ENCODE results near the gene AKAP9.
A peak's percentile ranks its signal among the peaks of the same experiment; 100 is the strongest.
"Not testable (repeated sequence)": the region's sequence is repeated elsewhere in the genome, so short reads cannot be mapped to it uniquely, and the experiment has no call there.

AKAP9 gene

DNA sequence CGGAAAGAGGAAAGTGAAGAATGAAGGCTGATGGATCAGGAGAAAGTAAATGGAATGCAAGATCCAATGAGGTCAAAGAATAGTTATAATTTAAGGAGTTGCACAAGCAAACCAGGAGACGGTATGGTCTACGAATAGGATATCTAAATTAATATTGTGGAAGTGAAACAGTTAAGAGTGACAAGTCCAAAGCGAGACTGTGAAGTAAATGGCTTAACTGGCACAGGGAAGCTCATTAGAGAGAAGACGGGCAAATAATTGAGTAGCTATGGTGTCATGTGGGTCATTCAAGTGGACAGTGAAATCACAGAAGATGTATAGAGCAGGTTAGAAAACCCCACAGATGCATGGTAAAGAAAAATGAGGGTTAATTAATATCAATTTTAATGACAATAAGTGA, 190.4 kb downstream of the AKAP9 start:
- Mint-ChIP-seq H3K4me3 (no peak overlapping the region), H3K36me3 (ENCODE audit: low read depth) (peaks cover 64% of the 10 kb centered on the region), H3K4me1 (ENCODE audit: low read depth) (peaks cover 34% of the 10 kb centered on the region), H3K9me3 (no peaks in the 10 kb centered on the region), H3K27ac (no peak overlapping the region), H3K27me3 (peaks cover 4% of the 10 kb centered on the region)
- intact Hi-C loops (cut with micrococcal nuclease) = no loop called here

DNA sequence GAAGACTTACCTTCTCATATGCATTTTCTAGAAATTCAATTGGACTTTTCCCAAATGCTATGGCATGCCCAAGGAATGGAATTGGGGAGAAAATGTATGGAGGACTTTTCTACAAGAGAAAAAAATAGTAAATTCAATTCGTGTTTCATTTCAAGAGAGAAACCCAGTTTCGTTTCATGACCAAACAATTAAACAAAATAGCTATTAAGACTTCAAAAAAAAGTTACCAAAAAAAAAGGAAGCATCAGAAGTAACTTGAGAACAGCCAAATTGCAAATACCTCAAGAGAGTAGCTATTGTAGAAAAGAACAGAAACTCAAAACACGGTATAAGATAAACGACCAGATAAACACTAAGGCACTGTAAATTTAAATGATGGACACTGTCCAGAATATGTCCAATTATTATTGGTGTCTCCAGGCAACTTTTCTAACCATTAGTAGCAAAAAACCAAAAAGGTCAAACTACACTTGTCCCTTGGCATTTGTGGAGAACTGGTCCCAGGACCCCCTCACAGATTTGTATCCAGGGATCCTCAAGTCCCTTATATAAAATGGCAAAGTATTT, 191.2 kb downstream of the AKAP9 start:
- Mint-ChIP-seq H3K4me3 (peak overlapping the region; percentile 23), H3K36me3 (ENCODE audit: low read depth) (peaks cover 57% of the 10 kb centered on the region)
- intact Hi-C loops (cut with micrococcal nuclease) = no loop called here

DNA sequence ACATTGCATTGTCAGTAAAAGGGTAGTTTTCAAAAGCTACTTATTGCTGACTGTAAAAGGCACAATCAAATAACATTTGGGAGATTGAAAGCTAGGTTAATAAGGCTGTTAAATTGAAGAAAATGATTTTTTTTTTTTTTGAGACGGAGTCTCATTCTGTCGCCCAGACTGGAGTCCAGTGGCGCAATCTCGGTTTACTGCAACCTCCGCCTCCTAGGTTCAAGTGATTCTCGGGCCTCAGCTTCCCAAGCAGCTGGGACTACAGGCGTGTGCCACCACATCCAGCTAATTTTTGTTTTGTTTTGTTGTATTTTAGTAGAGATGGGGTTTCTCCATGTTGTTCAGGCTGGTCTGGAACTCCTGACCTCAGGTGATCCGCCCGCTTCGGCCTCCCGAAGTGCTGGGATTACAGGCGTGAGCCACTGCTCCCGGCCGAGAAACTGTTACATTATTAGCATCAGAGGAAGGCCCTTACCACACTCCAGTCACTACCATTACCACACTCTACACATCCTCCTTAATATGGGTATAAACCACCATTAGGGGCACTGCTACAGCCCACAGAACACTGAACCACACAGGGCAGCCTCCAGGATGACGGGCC, 192.6 kb downstream of the AKAP9 start:
- intact Hi-C loops (cut with micrococcal nuclease) = no loop called here
- peaks cover 4% of the 10 kb centered on the region for H3K27me3 Mint-ChIP-seq
- H3K36me3 Mint-ChIP-seq (ENCODE audit: low read depth) = peaks cover 45% of the 10 kb centered on the region
- no peaks in the 10 kb centered on the region for H3K9me3 Mint-ChIP-seq
- peak overlapping the region; percentile 99 for H3K27ac Mint-ChIP-seq
- peaks cover 35% of the 10 kb centered on the region for H3K4me1 Mint-ChIP-seq (ENCODE audit: low read depth)
- peak overlapping the region; percentile 98 for H3K4me3 Mint-ChIP-seq

More for the DNA sequence above, 191.2 kb downstream of the AKAP9 start:
- Mint-ChIP-seq H3K9me3 (no peaks in the 10 kb centered on the region), H3K27ac (no peak overlapping the region), H3K27me3 (peaks cover 4% of the 10 kb centered on the region), H3K4me1 (ENCODE audit: low read depth) (peaks cover 35% of the 10 kb centered on the region)

DNA sequence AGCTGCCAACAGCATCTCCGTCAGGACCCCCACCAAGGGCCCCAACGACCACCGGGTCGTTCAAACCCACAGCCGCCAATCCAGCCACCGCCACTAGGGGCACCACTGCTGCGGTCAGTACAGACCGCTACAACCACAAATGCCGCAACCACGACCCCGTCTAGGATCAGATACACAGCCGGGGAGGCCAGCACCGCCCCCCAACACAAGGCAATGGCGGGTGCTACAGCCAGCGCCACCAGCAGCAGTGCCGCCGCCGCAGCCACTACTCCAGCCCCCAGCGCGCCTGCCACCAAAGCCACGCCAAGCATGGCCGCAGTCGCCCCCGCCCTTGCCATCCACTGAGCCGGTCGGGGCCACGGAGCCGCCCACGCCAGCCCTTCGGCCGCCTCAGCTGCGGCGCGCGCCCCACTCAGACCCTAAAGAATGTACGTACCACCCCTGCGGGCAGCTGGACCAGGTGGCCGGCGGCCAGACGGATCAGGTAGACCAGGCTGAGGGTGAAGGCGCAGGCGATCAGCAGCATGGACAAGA, 193.1 kb downstream of the AKAP9 start:
- H3K9me3 Mint-ChIP-seq = no peaks in the 10 kb centered on the region
- intact Hi-C loops (cut with micrococcal nuclease) = loop anchor here (1.0 to 2.0 kb wide), 3 partner anchors 111 to 395 kb away; partner anchors contain the start of genes ANKIB1, KRIT1, PEX1 and RBM48
- peaks cover 39% of the 10 kb centered on the region for H3K36me3 Mint-ChIP-seq (ENCODE audit: low read depth)

DNA sequence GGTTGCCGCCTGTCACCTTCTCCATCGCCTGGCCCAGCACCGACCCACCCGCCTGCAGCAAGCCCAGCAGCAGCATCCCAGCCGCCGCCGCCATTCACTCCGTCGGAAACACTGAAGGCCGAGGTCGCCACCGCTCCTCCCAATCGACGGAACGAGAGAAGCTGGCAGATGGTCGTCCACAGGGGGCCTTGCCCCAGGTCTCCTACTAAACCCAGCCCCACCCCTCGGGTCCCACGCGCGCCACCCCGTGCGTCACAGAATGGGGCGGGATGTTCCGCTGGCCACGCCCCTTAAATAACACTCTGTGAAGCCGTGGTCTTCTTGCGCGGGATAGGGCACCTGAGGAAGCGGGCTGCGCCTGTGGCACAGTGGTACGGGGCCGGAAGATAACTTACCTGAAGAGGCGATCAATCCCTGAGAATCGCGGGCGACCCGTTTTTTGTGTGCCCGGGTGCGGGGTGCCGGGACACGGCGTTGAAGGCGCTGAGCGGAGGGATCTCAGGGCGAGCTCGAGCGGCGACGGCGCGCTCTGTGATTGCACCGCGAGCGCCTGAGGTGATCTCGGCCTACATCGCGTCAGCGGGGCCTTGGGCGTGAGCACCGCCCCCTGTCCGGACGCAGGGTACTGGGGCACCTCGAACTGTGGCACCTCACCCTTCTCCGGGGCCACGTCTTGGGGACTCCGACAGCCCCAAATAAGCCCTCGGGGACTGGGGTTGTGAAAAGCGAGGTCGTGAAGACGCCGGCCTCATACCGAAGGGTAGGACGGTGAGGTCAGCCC, 193.8 kb downstream of the AKAP9 start, which contains the start of gene CYP51A1:
Gene CYP51A1, minus strand, starts transcription at position 207 of the 781 bp plus-strand sequence. Its CDS starts 113 bp downstream, at position 94.
- no peaks in the 10 kb centered on the region for H3K9me3 Mint-ChIP-seq
- H3K27me3 Mint-ChIP-seq = peaks cover 7% of the 10 kb centered on the region
- peaks cover 34% of the 10 kb centered on the region for H3K4me1 Mint-ChIP-seq (ENCODE audit: low read depth)
- peak within 1 kb of the TSS; percentile 99 for H3K27ac Mint-ChIP-seq
- H3K4me3 Mint-ChIP-seq = peak within 1 kb of the TSS; percentile 98
- H3K36me3 Mint-ChIP-seq (ENCODE audit: low read depth) = peaks cover 36% of the 10 kb centered on the region
- intact Hi-C loops (cut with micrococcal nuclease) = loop anchor here (1.0 to 2.0 kb wide), 4 partner anchors 45 to 394 kb away; partner anchors contain the start of genes ANKIB1, KRIT1, LRRD1 and PEX1

More for the DNA sequence above, 193.1 kb downstream of the AKAP9 start:
- peaks cover 7% of the 10 kb centered on the region for H3K27me3 Mint-ChIP-seq
- peak overlapping the region; percentile 98 for H3K4me3 Mint-ChIP-seq
- peak overlapping the region; percentile 99 for H3K27ac Mint-ChIP-seq
- H3K4me1 Mint-ChIP-seq (ENCODE audit: low read depth) = peaks cover 35% of the 10 kb centered on the region

GRCh38 chr7:92135052-92135889, 194.6 kb downstream of the AKAP9 start:
- intact Hi-C loops (cut with micrococcal nuclease) = loop anchor here (1.0 to 2.0 kb wide), 3 partner anchors 44 to 394 kb away; partner anchors contain the start of genes ANKIB1, KRIT1, LRRD1 and PEX1
- H3K36me3 Mint-ChIP-seq (ENCODE audit: low read depth) = peaks cover 28% of the 10 kb centered on the region

GRCh38 chr7:92137557-92137956, 196.9 kb downstream of the AKAP9 start:
- peaks cover 13% of the 10 kb centered on the region for H3K4me1 Mint-ChIP-seq (ENCODE audit: low read depth)
- H3K36me3 Mint-ChIP-seq (ENCODE audit: low read depth) = peaks cover 16% of the 10 kb centered on the region
- intact Hi-C loops (cut with micrococcal nuclease) = no loop called here
- H3K4me3 Mint-ChIP-seq = no peak overlapping the region
- H3K27ac Mint-ChIP-seq = no peak overlapping the region
- no peaks in the 10 kb centered on the region for H3K9me3 Mint-ChIP-seq
- peaks cover 7% of the 10 kb centered on the region for H3K27me3 Mint-ChIP-seq

More at GRCh38 chr7:92135052-92135889, 194.6 kb downstream of the AKAP9 start:
- Mint-ChIP-seq H3K4me3 (peak overlapping the region; percentile 98), H3K27ac (peak overlapping the region; percentile 99), H3K9me3 (no peaks in the 10 kb centered on the region), H3K4me1 (ENCODE audit: low read depth) (peaks cover 28% of the 10 kb centered on the region), H3K27me3 (peaks cover 7% of the 10 kb centered on the region)

DNA sequence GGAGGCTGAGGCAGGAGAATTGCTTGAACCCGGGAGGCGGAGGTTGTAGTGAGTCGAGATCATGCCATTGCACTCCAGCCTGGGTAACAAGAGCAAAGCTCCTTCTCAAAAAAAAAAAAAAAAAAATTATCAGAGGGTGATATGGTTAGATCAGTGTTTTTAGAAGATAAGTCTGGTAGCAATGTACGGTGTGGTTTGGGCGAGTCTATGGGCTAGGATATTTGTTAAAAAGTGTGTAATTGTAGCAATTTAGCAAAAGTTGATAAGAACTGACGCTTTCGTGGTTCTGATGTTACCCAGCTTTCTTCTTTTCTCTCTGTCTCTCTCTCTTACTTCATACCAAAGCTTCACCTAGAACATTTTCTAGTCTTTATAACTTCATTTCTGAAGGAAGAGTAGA, 200.5 kb downstream of the AKAP9 start:
- Mint-ChIP-seq H3K27ac (no peak overlapping the region), H3K36me3 (ENCODE audit: low read depth) (no peaks in the 10 kb centered on the region), H3K27me3 (peaks cover 3% of the 10 kb centered on the region), H3K4me3 (no peak overlapping the region), H3K4me1 (ENCODE audit: low read depth) (no peaks in the 10 kb centered on the region), H3K9me3 (no peaks in the 10 kb centered on the region)
- intact Hi-C loops (cut with micrococcal nuclease) = no loop called here

- intact Hi-C loops (cut with micrococcal nuclease); H3K4me3 Mint-ChIP-seq; H3K27ac Mint-ChIP-seq: not testable (repeated sequence)
Measured at GRCh38 chr7:92142791-92143190, 202.1 kb downstream of the AKAP9 start.

GRCh38 chr7:92143192-92143880, 202.7 kb downstream of the AKAP9 start:
- intact Hi-C loops (cut with micrococcal nuclease); H3K27ac Mint-ChIP-seq; H3K4me3 Mint-ChIP-seq; H3K4me1 Mint-ChIP-seq (ENCODE audit: low read depth); H3K27me3 Mint-ChIP-seq; H3K36me3 Mint-ChIP-seq (ENCODE audit: low read depth); H3K9me3 Mint-ChIP-seq: not testable (repeated sequence)

More at GRCh38 chr7:92142791-92143190, 202.1 kb downstream of the AKAP9 start:
- H3K27me3 Mint-ChIP-seq; H3K36me3 Mint-ChIP-seq (ENCODE audit: low read depth); H3K4me1 Mint-ChIP-seq (ENCODE audit: low read depth); H3K9me3 Mint-ChIP-seq: not testable (repeated sequence)

DNA sequence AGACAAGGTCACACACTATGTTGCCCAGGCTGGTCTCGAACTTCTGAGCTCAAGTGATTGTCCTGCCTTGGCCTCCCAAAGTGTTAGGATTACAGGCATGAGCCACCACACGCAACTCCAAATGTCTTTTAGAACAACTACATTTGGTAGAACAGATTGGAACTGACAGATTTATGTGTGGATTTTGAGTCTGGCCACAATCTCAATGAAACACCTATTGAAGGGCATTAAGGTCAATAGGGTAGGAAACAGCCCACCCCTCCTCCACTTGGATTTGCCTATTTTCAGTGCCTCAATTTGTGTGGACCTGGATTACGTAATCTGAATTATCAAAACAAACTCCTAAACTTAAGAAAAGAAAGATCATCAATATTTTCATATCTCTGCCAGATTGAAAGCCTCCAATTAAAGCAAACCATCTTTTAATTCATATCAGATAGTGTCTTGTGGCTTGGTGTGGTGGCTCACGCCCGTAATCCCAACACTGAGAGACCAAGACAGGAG, 209.1 kb downstream of the AKAP9 start:
- Mint-ChIP-seq H3K4me1 (ENCODE audit: low read depth) (no peaks in the 10 kb centered on the region), H3K36me3 (ENCODE audit: low read depth) (no peaks in the 10 kb centered on the region), H3K27ac (no peak overlapping the region), H3K27me3 (peaks cover 2% of the 10 kb centered on the region), H3K4me3 (no peak overlapping the region), H3K9me3 (no peaks in the 10 kb centered on the region)
- intact Hi-C loops (cut with micrococcal nuclease) = no loop called here

DNA sequence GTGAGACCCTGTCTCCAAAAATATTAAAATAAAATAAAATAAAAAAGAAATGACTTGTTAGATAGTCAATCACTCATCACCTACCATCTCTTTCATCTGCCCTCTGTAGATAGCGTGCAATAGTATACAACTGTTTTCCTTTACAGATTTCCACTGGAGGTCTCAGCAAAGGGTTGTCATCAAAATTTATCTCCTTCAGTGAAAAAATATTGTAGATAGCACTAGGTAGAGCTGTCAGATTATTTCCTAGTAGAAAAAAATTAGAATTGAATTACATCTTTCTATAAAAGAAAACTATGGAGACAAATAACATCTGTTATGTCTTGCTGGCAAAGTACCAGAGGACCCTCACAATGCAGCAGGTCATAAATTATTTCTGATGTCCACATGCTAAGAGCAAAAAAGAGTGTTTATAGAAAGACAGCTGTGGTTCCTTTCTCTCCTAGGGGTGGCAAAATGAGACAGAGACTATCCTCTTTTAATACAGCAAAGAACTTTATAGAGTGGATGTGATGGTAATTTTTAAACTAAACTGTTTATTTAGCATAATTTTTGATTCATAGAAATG, 209.9 kb downstream of the AKAP9 start:
- Mint-ChIP-seq H3K27me3 (peaks cover 2% of the 10 kb centered on the region), H3K9me3 (no peaks in the 10 kb centered on the region)

More for the DNA sequence above, 209.9 kb downstream of the AKAP9 start:
- H3K36me3 Mint-ChIP-seq (ENCODE audit: low read depth) = no peaks in the 10 kb centered on the region
- H3K4me3 Mint-ChIP-seq = no peak overlapping the region
- H3K27ac Mint-ChIP-seq = no peak overlapping the region
- peaks cover 2% of the 10 kb centered on the region for H3K4me1 Mint-ChIP-seq (ENCODE audit: low read depth)
- intact Hi-C loops (cut with micrococcal nuclease) = no loop called here
